KBM-7 (cell line): ENCODE measurements around the gene SPX.

Experiments used
- DNase-seq: peaks from one replicate; pipeline ENCODE4 v3.0.0-alpha.2; 2015
- in situ Hi-C: fragments of 300-500 bp; cut with MboI; formaldehyde crosslinking; loops from 2 replicates; pipeline ENCODE4 v1.14.3; 2020; ENCODE audit warnings: low sequenced_read_pairs, low pct_unique_long_range_greater_than_20kb, mixed read lengths

Gene SPX

DNA sequence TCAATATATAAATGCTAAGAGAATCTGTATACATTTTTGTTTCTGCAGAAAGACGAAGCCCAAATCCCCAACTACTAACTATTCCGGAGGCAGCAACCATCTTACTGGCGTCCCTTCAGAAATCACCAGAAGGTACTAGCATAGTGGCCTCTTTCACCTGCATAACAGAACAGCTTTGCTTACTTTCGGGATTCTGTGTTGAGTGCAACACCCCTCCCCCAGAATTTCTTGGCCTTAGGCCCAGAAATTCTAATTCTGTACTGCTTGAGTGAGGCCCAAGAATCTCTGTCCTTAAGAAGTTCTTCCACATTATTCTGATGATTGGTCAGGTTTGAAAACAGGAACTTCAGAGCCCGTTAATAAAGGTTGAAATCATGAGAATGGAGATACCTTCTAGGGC, 2.9 kb downstream of the SPX start:
- in situ Hi-C loops, result no loop called here

DNA sequence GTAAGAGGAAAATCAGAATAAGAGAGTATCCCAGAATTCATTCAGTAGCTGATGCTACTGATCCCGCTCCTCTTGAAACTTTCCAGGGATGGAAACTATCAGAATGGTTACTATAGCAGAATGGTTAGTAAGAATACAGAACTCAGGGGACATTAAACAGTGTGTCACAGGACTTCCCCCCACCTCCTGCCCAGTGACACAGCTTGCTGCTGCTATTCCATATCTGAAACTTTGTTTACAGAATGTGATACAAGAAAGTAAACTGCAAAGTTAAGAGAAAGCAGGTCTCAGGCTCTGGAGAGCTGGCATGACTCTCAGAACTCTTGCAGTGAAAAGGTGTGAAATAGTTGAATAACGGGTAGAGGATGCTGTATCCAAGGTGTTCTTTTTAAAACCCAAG, 3.4 kb downstream of the SPX start:
- no peak for DNase-seq
- in situ Hi-C loops, result no loop called here

More for the DNA sequence above, 2.9 kb downstream of the SPX start:
- no peak for DNase-seq

DNA sequence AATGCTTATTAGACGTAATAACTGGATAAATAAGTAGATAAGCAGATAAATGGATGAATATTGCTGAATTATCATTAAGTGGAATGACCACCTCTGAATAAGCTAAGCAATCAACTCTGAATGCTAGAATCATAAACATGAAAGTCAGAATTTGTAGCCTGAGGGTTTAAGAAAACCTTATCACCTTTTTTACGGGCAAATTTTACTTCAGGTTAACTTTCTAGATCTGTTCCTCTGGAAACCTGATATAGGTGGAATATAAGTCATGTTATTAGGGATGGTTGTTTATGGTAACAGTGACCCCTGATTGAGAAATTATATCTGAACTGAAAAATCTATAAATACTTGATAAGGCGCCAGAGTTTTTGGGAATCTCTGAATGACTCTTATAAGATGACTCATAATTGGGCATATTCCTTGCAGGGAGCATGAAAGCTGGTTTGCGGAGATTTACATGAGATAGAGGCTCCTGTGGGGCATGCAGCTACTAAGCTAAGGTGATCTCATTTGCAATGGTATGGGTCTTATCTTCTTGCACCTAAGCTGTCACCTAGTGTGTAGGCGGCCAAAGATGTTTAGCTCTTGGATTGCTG, 12.1 kb downstream of the SPX start:
- in situ Hi-C loops, result no loop called here
- DNase-seq, result no peak

DNA sequence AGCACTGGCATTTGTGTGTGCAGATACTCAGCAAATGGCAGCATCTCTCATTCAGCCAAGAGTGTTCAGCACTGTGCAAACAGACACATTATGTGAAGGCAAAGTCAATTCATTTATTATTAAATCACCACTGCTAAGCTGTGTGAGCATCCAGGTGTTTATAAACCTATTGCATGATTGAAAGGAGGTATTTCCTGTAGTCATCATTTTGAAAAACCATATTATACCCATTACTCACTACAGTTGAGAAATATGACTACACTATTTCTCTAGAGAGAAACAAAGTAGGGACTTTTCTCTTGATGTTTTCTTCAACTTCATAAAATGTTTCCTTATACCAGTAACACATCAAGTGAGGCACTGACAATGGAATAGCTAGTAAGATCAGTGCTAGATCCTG, 13.7 kb downstream of the SPX start:
- in situ Hi-C loops, result no loop called here
- DNase-seq, result no peak

DNA sequence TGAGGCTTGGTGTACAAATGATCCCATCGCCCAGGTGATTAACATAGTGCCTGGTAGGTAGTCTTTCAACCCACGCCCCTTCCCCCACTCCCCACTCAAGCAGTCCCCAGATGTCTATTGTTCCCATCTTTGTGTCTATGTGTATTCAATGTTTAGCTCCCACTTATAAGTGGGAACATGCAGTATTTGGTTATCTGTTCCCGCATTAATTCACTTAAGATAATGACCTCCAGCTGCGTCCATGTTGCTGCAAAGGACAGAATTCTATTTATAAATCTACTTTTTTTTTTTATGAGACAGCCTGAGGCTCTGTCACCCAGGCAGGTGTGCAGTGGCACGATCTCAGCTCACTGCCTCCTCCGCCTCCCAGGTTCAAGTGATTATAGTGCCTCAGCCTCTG, 15.7 kb downstream of the SPX start:
- in situ Hi-C loops, result no loop called here
- no peak for DNase-seq

DNA sequence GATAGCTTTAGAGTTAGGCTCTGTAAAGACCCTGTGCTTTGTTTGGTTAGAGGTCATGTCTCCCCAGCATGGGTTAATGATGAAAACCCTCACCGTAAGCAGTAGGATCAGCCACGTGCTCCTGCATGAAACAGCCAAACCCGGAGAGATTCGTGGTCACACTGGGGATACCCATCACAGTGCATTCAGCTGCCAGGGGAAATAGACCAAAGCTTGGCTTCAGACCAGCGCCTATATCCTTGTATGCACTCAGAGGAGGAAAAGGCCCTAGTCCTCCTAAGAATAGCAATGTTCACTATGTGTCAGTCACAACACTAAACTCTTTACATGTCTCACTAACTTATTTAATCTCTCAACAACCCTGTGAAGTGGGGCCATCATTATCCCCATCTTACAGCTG, 16.3 kb downstream of the SPX start:
- in situ Hi-C loops, result no loop called here
- no peak for DNase-seq

DNA sequence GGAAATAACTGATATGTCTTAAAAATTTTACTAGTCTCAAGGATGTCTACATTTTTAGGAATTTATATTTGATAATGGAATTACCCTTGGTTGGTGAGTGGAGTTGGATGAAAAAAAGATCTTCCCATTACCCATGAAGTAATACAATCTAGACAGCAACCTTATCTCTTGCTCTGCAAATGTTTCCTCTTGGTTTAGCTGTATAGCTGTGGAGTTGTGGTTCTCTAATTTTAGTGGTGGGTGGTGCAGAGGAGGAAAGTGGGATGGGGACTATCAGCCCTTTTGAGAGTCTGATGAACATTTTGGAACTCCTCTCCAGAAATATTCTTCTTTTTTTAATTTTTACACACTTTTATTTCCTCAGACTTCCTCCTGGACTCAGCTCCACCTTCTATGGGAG, 17.1 kb downstream of the SPX start:
- in situ Hi-C loops, result no loop called here
- DNase-seq, result peak; percentile 14

DNA sequence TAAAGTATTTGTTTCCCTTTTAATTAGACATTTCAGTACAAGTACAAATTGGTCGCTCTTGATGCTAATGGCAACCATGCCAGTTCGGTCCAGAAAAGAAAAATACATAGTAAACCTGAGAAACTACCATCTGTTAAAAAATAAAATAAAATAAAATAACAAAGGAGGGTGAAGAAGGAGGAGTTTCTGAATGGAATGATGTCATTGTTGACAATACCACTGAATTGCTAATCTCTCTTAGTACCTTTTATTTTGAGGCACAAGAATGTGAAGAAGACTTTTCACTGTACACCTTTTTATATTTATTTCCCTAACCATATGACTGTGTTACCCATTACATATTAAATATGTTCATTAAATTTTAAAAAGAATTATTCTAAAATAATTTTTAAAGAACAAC, 19.5 kb downstream of the SPX start:
- in situ Hi-C loops, result no loop called here
- no peak for DNase-seq

DNA sequence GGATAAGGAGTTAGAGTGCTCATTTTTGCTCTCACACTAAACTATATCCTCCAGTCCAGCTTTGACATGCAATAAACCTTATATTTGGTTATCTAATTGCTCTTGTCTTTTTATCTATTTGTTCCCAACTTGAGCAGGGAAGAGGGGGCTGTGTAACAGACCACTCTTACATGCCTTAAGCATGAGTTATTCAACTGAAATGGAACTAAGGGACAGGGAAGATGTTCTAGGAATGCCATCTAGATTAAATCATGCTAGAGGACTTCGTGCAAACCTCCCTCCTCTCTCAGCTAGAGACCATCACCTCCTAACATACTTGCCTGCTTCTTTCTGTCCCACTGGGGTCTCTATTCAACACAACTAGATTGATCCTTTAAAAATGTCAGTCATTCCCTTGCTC, 20.6 kb downstream of the SPX start:
- no peak for DNase-seq
- in situ Hi-C loops, result no loop called here

DNA sequence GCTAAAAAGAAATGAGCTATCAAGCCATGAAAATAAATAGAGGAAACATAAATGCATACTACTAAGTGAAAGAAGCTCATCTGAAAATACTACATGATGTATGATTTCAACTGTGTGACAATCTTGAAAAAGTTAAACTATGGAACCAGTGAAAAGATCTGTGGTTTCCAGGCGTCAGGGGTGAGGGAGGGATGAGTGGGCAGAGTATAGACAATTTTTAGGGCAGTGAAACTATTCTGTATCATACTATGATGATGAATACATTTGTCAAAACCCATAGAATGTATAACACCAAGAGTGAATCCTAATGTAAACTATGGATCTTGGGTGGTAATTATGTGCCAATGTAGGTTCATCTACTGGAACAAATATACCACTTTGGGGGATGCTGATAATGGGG, 21.3 kb downstream of the SPX start:
- no peak for DNase-seq
- in situ Hi-C loops, result no loop called here

DNA sequence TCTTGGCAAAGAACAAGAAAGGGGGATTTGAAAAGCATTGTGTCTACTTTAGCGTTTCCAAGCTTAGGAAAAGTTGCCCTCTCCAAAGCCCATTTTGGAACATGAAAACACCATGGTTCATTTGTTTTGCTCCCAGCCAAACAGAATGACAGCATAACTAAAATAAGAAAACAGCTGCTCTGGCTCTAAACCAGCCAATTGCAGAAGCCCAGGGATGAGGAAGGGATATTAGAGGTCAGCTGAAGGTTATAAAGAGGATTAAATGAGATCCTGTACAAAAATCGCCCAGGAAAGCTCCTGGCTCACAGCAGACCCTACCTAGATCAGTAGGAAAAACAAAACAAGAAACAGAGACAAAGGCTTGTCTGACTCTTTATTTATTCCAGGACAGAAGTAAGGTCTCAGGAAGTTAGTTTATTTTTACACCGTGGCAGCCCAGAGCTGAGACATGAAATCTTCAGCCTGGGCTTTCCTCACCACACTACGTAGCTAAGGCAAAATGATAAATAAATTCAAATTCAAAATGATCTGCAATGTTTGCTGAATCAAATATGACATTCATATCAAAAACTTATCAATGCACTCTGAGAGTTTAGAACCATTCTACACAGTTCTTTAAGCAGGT, 25.9 kb downstream of the SPX start:
- no peak for DNase-seq
- in situ Hi-C loops, result no loop called here

DNA sequence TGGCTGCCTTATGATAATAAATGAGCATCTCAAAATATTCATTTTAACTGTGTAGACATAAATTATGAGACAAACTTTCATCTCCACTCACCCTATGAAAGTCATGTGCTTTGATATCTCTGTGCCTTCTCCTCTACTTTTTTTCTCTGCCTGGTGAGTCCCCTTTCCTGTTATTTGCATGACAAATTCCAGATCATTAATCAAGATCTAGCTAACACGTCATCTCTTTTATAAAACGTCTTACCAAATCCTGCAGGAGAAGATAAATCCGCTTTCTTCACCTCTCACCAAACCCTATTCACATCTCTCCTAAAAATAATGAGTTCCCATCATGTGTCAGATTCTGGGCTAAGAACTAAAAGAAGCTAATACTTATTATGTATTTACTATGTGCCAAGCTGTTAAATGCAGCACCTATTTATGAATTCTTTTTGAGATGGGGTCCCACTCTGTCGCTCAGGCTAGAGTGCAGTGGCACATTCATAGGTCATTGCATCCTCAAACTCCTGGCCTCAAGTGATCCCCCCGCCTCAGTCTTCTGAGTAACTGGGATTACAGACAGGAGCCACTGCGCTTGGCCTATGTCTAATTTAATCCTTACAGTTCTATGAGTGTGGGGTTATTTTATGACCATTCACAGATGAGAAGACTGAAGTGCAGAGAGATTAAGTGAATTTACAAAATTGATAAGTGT, 26.7 kb downstream of the SPX start:
- in situ Hi-C loops, result no loop called here
- DNase-seq, result no peak

DNA sequence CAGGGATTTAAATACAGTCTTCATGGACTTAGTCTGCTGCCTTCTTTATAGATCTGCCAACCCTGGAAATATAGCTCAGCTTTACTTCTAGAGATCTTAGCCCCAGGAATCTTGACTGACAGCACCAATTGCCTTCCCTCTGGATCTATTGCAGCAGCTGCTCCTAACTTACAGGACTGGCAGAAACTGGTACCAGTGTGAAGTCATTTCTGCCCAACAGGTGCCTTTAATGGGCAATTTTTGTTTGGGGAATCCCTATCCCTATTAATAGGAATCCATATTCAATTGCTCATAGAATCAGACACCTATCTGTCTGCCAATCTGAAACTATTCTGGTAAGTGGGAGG, 27.2 kb downstream of the SPX start:
- in situ Hi-C loops, result no loop called here
- DNase-seq, result no peak

DNA sequence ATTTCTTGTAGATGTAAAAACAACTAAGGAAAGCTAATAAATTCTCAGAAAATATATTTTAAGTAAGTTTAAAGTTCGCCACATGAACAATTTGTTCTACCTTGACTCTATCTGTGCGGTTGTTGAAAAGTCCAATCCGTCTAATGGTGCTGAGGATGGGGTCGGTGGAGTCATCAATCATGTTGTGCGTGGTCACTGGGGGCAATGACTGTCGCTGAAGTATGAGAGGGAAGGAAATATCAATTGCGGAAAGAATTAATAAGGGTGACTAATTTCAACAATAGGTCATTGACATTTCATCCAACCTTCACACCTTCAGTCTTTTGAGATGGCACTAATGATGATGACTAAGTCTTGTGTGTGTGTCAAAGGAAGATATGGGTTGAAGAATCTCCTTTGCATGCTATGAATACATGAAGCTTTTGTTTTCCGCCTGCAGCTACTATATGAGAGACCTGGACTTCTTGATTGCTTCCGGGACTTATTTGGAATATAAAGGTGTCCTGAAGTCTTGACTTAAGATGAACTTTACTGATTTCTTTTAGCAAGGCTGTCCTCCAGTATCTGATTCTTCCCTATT, 32.1 kb downstream of the SPX start:
- in situ Hi-C loops, result no loop called here
- DNase-seq, result no peak

DNA sequence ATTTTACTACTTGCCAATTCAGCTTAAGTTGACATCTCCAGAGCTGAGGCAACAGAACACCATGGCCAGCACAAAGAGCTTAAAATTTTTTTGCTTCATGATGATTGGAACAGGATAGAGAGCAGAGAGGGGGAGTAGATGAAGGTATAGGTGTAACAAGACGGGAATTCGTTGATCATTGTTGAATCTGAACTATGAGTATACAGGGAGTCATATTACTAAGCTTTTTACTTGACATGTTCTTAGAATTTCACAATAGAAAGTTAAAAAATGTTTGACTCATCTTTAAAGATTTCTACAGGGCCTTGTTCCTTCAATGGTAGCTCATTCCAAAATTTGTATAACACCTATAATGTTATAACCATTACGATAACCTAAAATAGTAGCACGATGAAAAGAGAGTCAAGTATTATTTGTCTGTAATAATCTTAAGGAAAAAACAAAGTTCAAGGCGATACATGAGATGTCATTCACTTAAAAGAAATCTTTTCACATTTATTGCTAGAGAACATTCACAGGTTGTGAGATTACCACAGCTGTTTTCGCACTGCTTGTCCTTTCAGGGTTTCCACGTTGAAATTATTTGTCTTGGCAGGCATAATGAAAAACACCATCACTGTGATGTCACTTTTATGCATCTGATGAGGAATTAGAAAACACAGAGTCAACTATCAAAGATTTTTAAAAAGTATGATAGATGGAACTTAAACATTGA, 33.9 kb downstream of the SPX start:
- in situ Hi-C loops, result no loop called here
- DNase-seq, result no peak

DNA sequence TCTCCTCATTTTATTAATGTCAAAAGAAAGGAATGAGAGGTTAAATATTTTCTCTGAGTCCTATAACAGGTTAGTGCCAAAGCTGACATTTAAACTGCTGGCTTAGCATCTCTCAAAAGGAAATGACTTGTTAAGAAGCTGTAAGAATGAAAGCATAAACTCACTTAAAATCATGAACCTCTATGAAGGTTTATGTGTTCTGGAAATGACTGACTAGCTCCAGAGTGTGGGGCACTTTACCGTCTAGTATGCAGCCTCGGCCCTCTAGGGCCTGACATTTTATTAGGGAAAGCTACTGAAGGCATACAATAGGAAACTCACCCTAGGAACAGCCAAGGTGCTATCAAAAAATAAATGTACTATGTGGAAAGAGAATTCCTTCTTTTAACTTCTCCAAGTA, 35.1 kb downstream of the SPX start:
- in situ Hi-C loops, result no loop called here
- no peak for DNase-seq

DNA sequence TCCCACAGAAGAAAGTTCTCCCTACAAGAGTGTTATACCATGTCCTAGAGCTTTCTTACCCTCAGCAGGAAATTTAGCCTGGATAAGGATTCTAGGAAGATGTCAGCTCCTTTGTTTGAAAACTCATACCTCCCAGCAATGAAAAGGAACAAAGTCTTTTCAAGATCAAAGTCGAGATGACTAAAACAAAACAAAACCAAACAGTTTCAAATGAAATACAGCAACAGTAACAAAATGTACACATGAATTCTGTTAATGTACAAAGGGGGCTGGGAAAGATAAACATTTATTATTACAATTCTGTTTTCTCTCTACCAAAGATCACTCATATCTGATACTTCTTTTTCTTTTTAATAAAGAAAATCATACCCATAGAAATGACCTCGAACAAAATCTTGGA, 36.8 kb downstream of the SPX start:
- in situ Hi-C loops, result no loop called here
- no peak for DNase-seq

DNA sequence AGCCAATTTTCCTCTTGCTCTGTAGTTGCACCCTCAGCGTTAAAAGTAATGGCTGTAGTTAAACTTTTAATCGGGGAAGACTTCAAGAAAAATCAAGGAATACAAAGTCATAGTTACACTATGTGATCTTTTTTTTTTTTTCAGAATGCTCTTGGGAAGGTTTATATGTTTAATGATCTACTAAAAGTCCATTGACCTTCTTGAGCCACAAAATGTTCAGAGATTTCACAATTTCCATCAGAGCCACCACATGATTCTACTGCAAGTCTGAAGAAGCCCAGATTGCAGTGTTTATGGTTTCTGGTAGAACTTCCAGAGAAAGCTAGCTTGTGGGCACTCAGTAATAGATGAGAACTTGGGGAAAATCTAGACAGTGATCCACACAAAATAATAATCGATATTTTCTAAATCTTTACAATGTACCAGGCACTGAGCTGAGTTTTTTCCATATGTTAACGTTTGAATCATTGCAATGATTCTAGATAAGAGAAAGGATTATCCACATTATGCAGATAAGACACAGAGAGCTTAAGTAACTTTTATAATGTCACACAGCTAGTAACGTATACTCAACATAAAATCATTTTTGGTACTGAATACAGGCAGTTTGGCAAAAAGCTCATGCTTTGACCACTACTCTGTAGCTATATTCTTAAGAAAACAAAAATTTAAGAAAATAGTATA, 40.3 kb downstream of the SPX start:
- DNase-seq, result no peak
- in situ Hi-C loops, result no loop called here

DNA sequence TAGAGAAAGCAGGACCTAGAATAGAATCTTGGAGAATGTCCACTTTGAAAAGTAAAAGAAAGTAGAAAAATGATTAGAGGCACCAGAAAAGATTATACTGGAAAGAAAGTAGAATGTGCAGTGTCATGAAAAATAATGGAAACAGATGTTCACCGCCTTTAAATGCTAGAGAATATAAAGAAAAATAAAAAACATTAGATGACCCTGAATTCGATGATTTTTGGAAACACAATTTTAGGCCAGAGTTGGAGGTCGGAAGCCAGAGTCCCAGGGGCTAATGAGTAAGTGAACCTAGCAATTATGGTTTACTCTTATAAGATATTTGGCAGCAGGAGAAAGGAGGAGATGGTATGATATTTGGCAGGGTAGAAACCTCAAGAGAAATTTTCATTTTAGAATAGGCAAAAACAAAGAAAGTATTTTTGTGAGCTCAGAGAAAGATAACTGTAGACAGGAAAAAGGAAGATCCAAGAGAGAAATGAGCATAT, 40.9 kb downstream of the SPX start:
- in situ Hi-C loops, result no loop called here
- DNase-seq, result no peak
